RWPE2 (cell line): ENCODE results near the gene KAT2A.

Experiments used
- ATAC-seq: fragments of 200-7000 bp; cut with Tn5 transposase; 3 replicates; pipeline ENCODE4 v1.9.1; 2021; ENCODE audit warnings: low read depth
- DNase-seq: peaks from one replicate; pipeline ENCODE4 v3.0.0-alpha.2; 2020; ENCODE audit warnings: low spot score
- H3K27ac ChIP-seq: fragments of 450-650 bp; 2 replicates; pipeline ENCODE4 v1.5.1; 2017; ENCODE audit warnings: mild to moderate bottlenecking; ENCODE audit not compliant: poor library complexity, severe bottlenecking
- H3K27me3 ChIP-seq: fragments of 250-450 bp; sonication (Bioruptor Pico); 2 replicates; pipeline ENCODE4 v1.5.1; 2021; ENCODE audit warnings: mild to moderate bottlenecking, moderate library complexity; ENCODE audit not compliant: insufficient read depth, poor library complexity, severe bottlenecking
- H3K36me3 ChIP-seq: fragments of 250-450 bp; sonication (Bioruptor Pico); 2 replicates; pipeline ENCODE4 v1.5.1; 2020; ENCODE audit warnings: low read depth, mild to moderate bottlenecking, moderate library complexity
- H3K4me1 ChIP-seq: fragments of 250-450 bp; sonication (Bioruptor Pico); 2 replicates; pipeline ENCODE4 v1.5.1; 2021; ENCODE audit warnings: mild to moderate bottlenecking, moderate library complexity; ENCODE audit not compliant: insufficient read depth, poor library complexity, severe bottlenecking
- H3K4me3 ChIP-seq: fragments of 250-450 bp; sonication (Bioruptor Pico); 2 replicates; pipeline ENCODE4 v1.5.1; 2021; ENCODE audit warnings: mild to moderate bottlenecking, moderate library complexity; ENCODE audit not compliant: severe bottlenecking
- H3K9me3 ChIP-seq: fragments of 250-450 bp; sonication (Bioruptor Pico); 2 replicates; pipeline ENCODE4 v1.5.1; 2021; ENCODE audit warnings: mild to moderate bottlenecking, moderate library complexity; ENCODE audit not compliant: severe bottlenecking
- CTCF ChIP-seq: fragments of 450-650 bp; IDR thresholded peaks from one replicate; pipeline ENCODE4 v1.5.1; 2017; ENCODE audit warnings: mild to moderate bottlenecking, moderate library complexity; ENCODE audit not compliant: poor library complexity, severe bottlenecking

KAT2A gene

GRCh38 chr17:42109086-42109485, 12.1 kb downstream of the KAT2A start:
- H3K36me3 ChIP-seq = peaks cover 6% of the 10 kb centered on the region
- ATAC-seq = no peak
- no peak overlapping the region for H3K27ac ChIP-seq
- no peaks in the 10 kb centered on the region for H3K4me1 ChIP-seq
- DNase-seq = no peak
- H3K4me3 ChIP-seq = no peak overlapping the region
- TF ChIP-seq CTCF = no peak
- H3K27me3 ChIP-seq = no peaks in the 10 kb centered on the region
- no peaks in the 10 kb centered on the region for H3K9me3 ChIP-seq

GRCh38 chr17:42107597-42108576, 13.3 kb downstream of the KAT2A start:
- peak; percentile 68 for ATAC-seq
- Histone ChIP-seq H3K36me3 (no peaks in the 10 kb centered on the region), H3K4me3 (no peak overlapping the region), H3K9me3 (no peaks in the 10 kb centered on the region), H3K27ac (no peak overlapping the region), H3K4me1 (no peaks in the 10 kb centered on the region), H3K27me3 (no peaks in the 10 kb centered on the region)
- DNase-seq = no peak
- TF ChIP-seq CTCF = no peak

DNA sequence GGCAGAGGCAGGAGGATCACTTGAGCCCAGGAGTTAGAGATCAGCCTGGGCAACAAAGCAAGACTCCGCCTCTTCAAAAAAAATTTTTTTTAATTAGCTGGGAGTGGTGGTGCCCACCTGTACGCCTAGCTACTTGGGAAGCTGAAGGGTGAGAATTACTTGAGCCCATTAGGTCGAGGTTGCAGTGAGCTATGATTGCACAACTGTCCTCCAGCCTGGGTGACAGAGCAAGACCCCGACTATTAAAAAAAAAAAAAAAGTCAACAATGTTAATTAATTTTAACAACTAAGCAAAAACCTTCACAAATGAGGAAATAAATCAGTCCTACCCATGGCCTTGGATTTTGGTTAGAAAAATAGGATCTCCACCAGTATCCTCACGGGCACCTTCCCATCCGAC, 14.0 kb downstream of the KAT2A start:
- H3K4me3 ChIP-seq = no peak overlapping the region
- DNase-seq (no peak), ATAC-seq (no peak)
- no peak overlapping the region for H3K27ac ChIP-seq
- no peaks in the 10 kb centered on the region for H3K9me3 ChIP-seq
- H3K36me3 ChIP-seq = no peaks in the 10 kb centered on the region
- no peaks in the 10 kb centered on the region for H3K4me1 ChIP-seq
- TF ChIP-seq CTCF = no peak
- H3K27me3 ChIP-seq = no peaks in the 10 kb centered on the region

- H3K27ac ChIP-seq = no peak overlapping the region
- ATAC-seq = no peak
- no peaks in the 10 kb centered on the region for H3K27me3 ChIP-seq
- H3K9me3 ChIP-seq = no peaks in the 10 kb centered on the region
- no peaks in the 10 kb centered on the region for H3K4me1 ChIP-seq
- no peaks in the 10 kb centered on the region for H3K36me3 ChIP-seq
- TF ChIP-seq CTCF = no peak
- no peak overlapping the region for H3K4me3 ChIP-seq
- DNase-seq = no peak
These were observed 15.2 kb downstream of the KAT2A start for GRCh38 chr17:42106009-42106408.

- Histone ChIP-seq H3K36me3 (no peaks in the 10 kb centered on the region), H3K4me3 (no peak overlapping the region), H3K27me3 (no peaks in the 10 kb centered on the region), H3K9me3 (no peaks in the 10 kb centered on the region), H3K4me1 (no peaks in the 10 kb centered on the region), H3K27ac (no peak overlapping the region)
- no peak for TF ChIP-seq CTCF
- ATAC-seq (no peak), DNase-seq (no peak)
These were observed 16.9 kb downstream of the KAT2A start for GRCh38 chr17:42104264-42104663.
